Smooth muscle cell (in vitro differentiated cells): ENCODE results near the gene POLR3GL. TPM values are rescaled to one million over a fixed set of nuclear protein-coding genes. Genes with fewer than 3 reads are reported as not detected.

Source experiments
- DNase-seq: peaks from one replicate; lab custom pipeline; 2025; ENCODE audit not compliant: unreplicated experiment; lab: John Stamatoyannopoulos, UW
- H2AFZ ChIP-seq: fragments of 200-600 bp; sonication (generic); 2 replicates; pipeline ENCODE4 v1.6.0; 2016; ENCODE audit warnings: antibody characterized with exemption, low read depth, mild to moderate bottlenecking
- H3F3A ChIP-seq: fragments of 200-600 bp; sonication (generic); 2 replicates; pipeline ENCODE4 v1.6.0; 2017; ENCODE audit warnings: antibody characterized with exemption, low read depth
- H3K27ac ChIP-seq: fragments of 200-600 bp; sonication (generic); 2 replicates; pipeline ENCODE4 v1.5.1; 2016; ENCODE audit warnings: low read depth, mild to moderate bottlenecking
- H3K27me3 ChIP-seq: fragments of 200-600 bp; sonication (generic); 2 replicates; pipeline ENCODE4 v1.6.1; 2016; ENCODE audit warnings: low read depth, mild to moderate bottlenecking
- H3K36me3 ChIP-seq: fragments of 200-600 bp; sonication (generic); 2 replicates; pipeline ENCODE4 v1.5.1; 2016; ENCODE audit warnings: low read depth
- H3K4me1 ChIP-seq: fragments of 200-600 bp; sonication (generic); 2 replicates; pipeline ENCODE4 v1.5.1; 2016; ENCODE audit warnings: low read depth
- H3K4me2 ChIP-seq: fragments of 200-600 bp; sonication (generic); 2 replicates; pipeline ENCODE4 v1.6.0; 2016; ENCODE audit warnings: mild to moderate bottlenecking
- H3K4me3 ChIP-seq: fragments of 200-600 bp; sonication (generic); 2 replicates; pipeline ENCODE4 v1.5.1; 2016; ENCODE audit warnings: mild to moderate bottlenecking
- H3K79me2 ChIP-seq: fragments of 200-600 bp; sonication (generic); 2 replicates; pipeline ENCODE4 v1.6.0; 2016; ENCODE audit warnings: low read depth, mild to moderate bottlenecking
- H3K9ac ChIP-seq: fragments of 200-600 bp; sonication (generic); 2 replicates; pipeline ENCODE4 v1.6.0; 2016; ENCODE audit warnings: low read depth
- H3K9me3 ChIP-seq: fragments of 200-600 bp; sonication (generic); replicated peaks from 2 replicates; pipeline ENCODE4 v1.5.1; 2016; ENCODE audit warnings: low read depth
- H4K20me1 ChIP-seq: fragments of 200-600 bp; sonication (generic); 2 replicates; pipeline ENCODE4 v1.6.0; 2016; ENCODE audit warnings: low read depth
- CTCF ChIP-seq: fragments of 200-600 bp; sonication (generic); IDR thresholded peaks from 2 replicates; pipeline ENCODE4 v1.5.1; 2017; ENCODE audit warnings: borderline replicate concordance, mild to moderate bottlenecking, antibody characterized with exemption; ENCODE audit not compliant: insufficient read depth, poor library complexity, severe bottlenecking
- WGBS: methylation state at CpG from one replicate; pipeline ENCODE4 v1.1.7; 2016; ENCODE audit warnings: low lambda C conversion rate; 5-methylcytosine and 5-hydroxymethylcytosine counted together
- polyA plus RNA-seq: library from polyadenylated mRNA; unstranded; fragments of >200 nt; fragmentation: Nextera tagmentation; extraction: Ambion mirVana; gene quantifications from 2 replicates; pipeline ENCODE4 v1.2.1, GENCODE V29; 2016
- total RNA-seq: library from RNA; depleted of rRNA; stranded (reverse); fragments of >200 nt; gene quantifications from 2 replicates; pipeline ENCODE4 v1.2.3, GENCODE V29; 2014

POLR3GL gene
- total and polyA plus RNA-seq, 2 experiments from 2014 or later, result 22.2 to 33.6 TPM

- H4K20me1 ChIP-seq, result peaks cover 22% of the 10 kb centered on the region
- peak within 1 kb of the TSS; percentile 28 for H2AFZ ChIP-seq
- H3K27ac ChIP-seq, result peak within 1 kb of the TSS; percentile 80
- H3K4me3 ChIP-seq, result peak within 1 kb of the TSS; percentile 74
- H3F3A ChIP-seq, result no peaks in the 10 kb centered on the region
- H3K4me1 ChIP-seq, result peaks cover 24% of the 10 kb centered on the region
- H3K79me2 ChIP-seq, result peaks cover 45% of the 10 kb centered on the region
- H3K27me3 ChIP-seq, result no peaks in the 10 kb centered on the region
- no peaks in the 10 kb centered on the region for H3K9me3 ChIP-seq
- H3K4me2 ChIP-seq, result peak within 1 kb of the TSS; percentile 90
- H3K9ac ChIP-seq, result peak within 1 kb of the TSS; percentile 76
- TF ChIP-seq CTCF, result no peak
- peak; percentile 95 for DNase-seq
- WGBS, result under 1% methylated on average over 34 of the region's 60 CpGs
- no peaks in the 10 kb centered on the region for H3K36me3 ChIP-seq
These were observed 6.8 kb upstream of the POLR3GL start, which contains the start of gene LIX1L for GRCh38 chr1:145957443-145958319. LIX1L (minus strand) TSS chr1:145958017; CDS start chr1:145957927, 90 bp downstream.

- Histone ChIP-seq H3K9me3 (no peaks in the 10 kb centered on the region), H3K4me3 (no peak overlapping the region), H2AFZ (no peak overlapping the region), H4K20me1 (peaks cover 12% of the 10 kb centered on the region), H3K9ac (no peak overlapping the region), H3K4me1 (peaks cover 31% of the 10 kb centered on the region), H3K27ac (no peak overlapping the region), H3K4me2 (peak overlapping the region; percentile 90), H3F3A (peaks cover 6% of the 10 kb centered on the region), H3K27me3 (no peaks in the 10 kb centered on the region), H3K36me3 (no peaks in the 10 kb centered on the region), H3K79me2 (peaks cover 35% of the 10 kb centered on the region)
- DNase-seq, result no peak
- no peak for TF ChIP-seq CTCF
These were observed 5.8 kb upstream of the POLR3GL start for GRCh38 chr1:145958734-145959133.

GRCh38 chr1:145959333-145959732 lies 5.2 kb upstream of the POLR3GL start:
- Histone ChIP-seq H3F3A (peaks cover 7% of the 10 kb centered on the region), H4K20me1 (peaks cover 11% of the 10 kb centered on the region), H3K9me3 (no peaks in the 10 kb centered on the region), H2AFZ (no peak overlapping the region), H3K36me3 (no peaks in the 10 kb centered on the region), H3K79me2 (peaks cover 29% of the 10 kb centered on the region), H3K4me1 (peaks cover 35% of the 10 kb centered on the region), H3K27ac (no peak overlapping the region), H3K4me3 (no peak overlapping the region), H3K9ac (no peak overlapping the region), H3K27me3 (no peaks in the 10 kb centered on the region), H3K4me2 (no peak overlapping the region)
- no peak for DNase-seq
- no peak for TF ChIP-seq CTCF
